Measurements from ENCODE around the gene PLCL2.

PLCL2 gene

GRCh38 chr3:17023006-17023664 lies 138.4 kb downstream of the PLCL2 start:
- no peak for DNase-seq

- no peak for DNase-seq
These were observed 140.9 kb downstream of the PLCL2 start for GRCh38 chr3:17025594-17026139.

GRCh38 chr3:17027318-17027717 lies 142.6 kb downstream of the PLCL2 start:
- DNase-seq: no peak

- no peak for DNase-seq
These were observed 143.6 kb downstream of the PLCL2 start for GRCh38 chr3:17028363-17028762.

- DNase-seq: no peak
These were observed 145.7 kb downstream of the PLCL2 start for GRCh38 chr3:17030438-17030837.

- DNase-seq: no peak
These were observed 146.3 kb downstream of the PLCL2 start for GRCh38 chr3:17030956-17031652.

GRCh38 chr3:17032407-17033034 lies 147.8 kb downstream of the PLCL2 start:
- DNase-seq: no peak

GRCh38 chr3:17033516-17034168 lies 148.9 kb downstream of the PLCL2 start:
- no peak for DNase-seq

GRCh38 chr3:17035033-17035432 lies 150.3 kb downstream of the PLCL2 start:
- DNase-seq: no peak

GRCh38 chr3:17035966-17036365 lies 151.2 kb downstream of the PLCL2 start:
- DNase-seq: no peak

- DNase-seq: no peak
These were observed 153.4 kb downstream of the PLCL2 start for GRCh38 chr3:17038141-17038540.

GRCh38 chr3:17038900-17039553 lies 154.3 kb downstream of the PLCL2 start:
- DNase-seq: no peak

- no peak for DNase-seq
These were observed 154.8 kb downstream of the PLCL2 start for GRCh38 chr3:17039594-17039993.

GRCh38 chr3:17040322-17040989 lies 155.7 kb downstream of the PLCL2 start:
- no peak for DNase-seq

GRCh38 chr3:17040990-17041377 lies 156.2 kb downstream of the PLCL2 start:
- DNase-seq: no peak

- no peak for DNase-seq
These were observed 160.1 kb downstream of the PLCL2 start for GRCh38 chr3:17044855-17045254.

- no peak for DNase-seq
These were observed 160.9 kb downstream of the PLCL2 start for GRCh38 chr3:17045705-17046104.

GRCh38 chr3:17046623-17047022 lies 161.9 kb downstream of the PLCL2 start:
- no peak for DNase-seq

GRCh38 chr3:17047162-17047561 lies 162.4 kb downstream of the PLCL2 start:
- DNase-seq: no peak

- no peak for DNase-seq
These were observed 163.1 kb downstream of the PLCL2 start for GRCh38 chr3:17047894-17048293.

GRCh38 chr3:17050071-17050470 lies 165.3 kb downstream of the PLCL2 start:
- no peak for DNase-seq

- no peak for DNase-seq
These were observed 165.8 kb downstream of the PLCL2 start for GRCh38 chr3:17050506-17050905.

Data from NCI-H2081 treated with DMSO at 0.1 percent for 48 hours (cell line).